AG04450 (cell line): ENCODE results near the gene FOCAD. TPM values are rescaled to one million over a fixed set of nuclear protein-coding genes. Genes with fewer than 3 reads are reported as not detected.

Experiments
- CTCF ChIA-PET: fragments of 300-600, 350-600 bp; formaldehyde crosslinking; extraction: SDS; loops from one replicate; lab custom pipeline; 2022; ENCODE audit warnings: antibody characterized with exemption, inconsistent platforms; lab: Charles Lee
- POLR2A ChIA-PET: fragments of 350-600 bp; formaldehyde crosslinking; extraction: SDS; loops from one replicate; lab custom pipeline; 2021; ENCODE audit warnings: antibody characterized with exemption, inconsistent platforms; lab: Yijun Ruan, JAX
- DNase-seq: peaks from one replicate; pipeline ENCODE4 v3.0.0-alpha.2; 2011; ENCODE audit warnings: low read depth, low spot score
- H3K27ac ChIP-seq: one replicate; pipeline ENCODE4 v1.5.1; 2012; ENCODE audit warnings: low read depth, low read length, control low read depth
- H3K27me3 ChIP-seq: one replicate; pipeline ENCODE4 v1.6.0; 2012; ENCODE audit warnings: low read length; ENCODE audit not compliant: control insufficient read depth, insufficient read depth
- H3K4me3 ChIP-seq: 2 replicates; pipeline ENCODE4 v1.5.1; 2011; ENCODE audit warnings: mild to moderate bottlenecking, low read depth, low read length, control low read depth
- H3K9me3 ChIP-seq: 2 replicates; pipeline ENCODE4 v1.5.1; 2012; ENCODE audit warnings: low read length; ENCODE audit not compliant: control insufficient read depth, insufficient read depth
- CTCF ChIP-seq: IDR thresholded peaks from 2 replicates; pipeline ENCODE4 v1.5.1; 2011; ENCODE audit warnings: low read depth, low read length, control low read depth, inconsistent platforms
- polyA plus RNA-seq: library from polyadenylated mRNA; depleted of rRNA; stranded (reverse); fragments of >200 nt; gene quantifications from 2 replicates; pipeline ENCODE4 v1.2.3, GENCODE V29; 2011

FOCAD gene
- polyA plus RNA-seq, 1 experiment = 49.7 TPM

DNA sequence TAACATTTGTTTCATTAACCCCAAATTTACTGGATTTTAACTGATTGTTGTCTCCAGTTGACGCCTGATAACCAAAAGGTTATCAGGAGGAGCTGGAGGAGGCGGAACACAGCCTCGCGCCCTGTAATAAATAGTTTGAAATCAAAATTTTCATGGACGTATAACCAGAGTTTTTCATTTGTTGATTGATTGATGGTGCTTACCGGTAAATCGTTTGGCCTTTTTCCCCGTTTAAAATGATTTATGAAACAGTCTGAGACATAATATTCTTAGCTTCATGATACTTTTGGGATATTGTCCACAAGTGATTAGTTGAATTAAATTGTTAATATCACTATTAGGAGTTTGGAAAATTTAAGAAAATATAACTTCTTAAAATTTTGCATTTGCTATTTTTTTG lies 1.7 kb downstream of the FOCAD start:
- Histone ChIP-seq H3K9me3 (no peaks in the 10 kb centered on the region), H3K27me3 (no peaks in the 10 kb centered on the region), H3K4me3 (peak overlapping the region; percentile 85), H3K27ac (no peak overlapping the region)
- TF ChIP-seq CTCF = no peak
- ChIA-PET POLR2A (interaction anchor here (1.2 to 1.6 kb wide), 2 partner anchors 63 to 296 kb away, joined by 3 to 5 read pairs; partner anchors contain the start of gene MLLT3), CTCF (interaction anchor here (0.6 to 1.5 kb wide), 4 partner anchors 256 to 1510 kb away, joined by 3 to 5 read pairs (median 4); no protein-coding TSS in a partner anchor)
- no peak for DNase-seq

DNA sequence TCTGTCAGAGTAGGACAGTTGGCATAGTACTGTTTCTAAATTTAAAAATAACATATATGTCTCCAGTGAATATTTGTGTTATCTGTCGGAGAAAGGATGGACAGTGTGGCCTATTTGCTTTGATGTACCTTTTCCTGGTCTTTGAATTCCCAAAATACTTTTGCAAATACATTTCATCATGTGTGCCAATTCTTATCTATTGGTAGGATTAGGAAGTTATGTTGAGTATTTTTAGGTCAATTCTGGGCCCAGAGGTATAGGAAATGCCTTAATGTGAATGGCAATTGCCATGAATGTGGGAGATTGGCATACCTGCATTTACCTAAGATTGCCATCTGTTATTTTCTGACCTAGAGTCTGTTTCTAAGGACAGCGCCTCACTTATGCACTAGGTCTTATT lies 5.8 kb downstream of the FOCAD start:
- H3K27ac ChIP-seq = no peak overlapping the region
- ChIA-PET POLR2A (no interaction called here), CTCF (interaction anchor here (1.4 to 1.5 kb wide), 2 partner anchors 12 to 421 kb away, joined by 3 read pairs; no protein-coding TSS in a partner anchor)
- no peak overlapping the region for H3K4me3 ChIP-seq
- H3K9me3 ChIP-seq = no peaks in the 10 kb centered on the region
- no peaks in the 10 kb centered on the region for H3K27me3 ChIP-seq
- TF ChIP-seq CTCF = no peak
- no peak for DNase-seq

DNA sequence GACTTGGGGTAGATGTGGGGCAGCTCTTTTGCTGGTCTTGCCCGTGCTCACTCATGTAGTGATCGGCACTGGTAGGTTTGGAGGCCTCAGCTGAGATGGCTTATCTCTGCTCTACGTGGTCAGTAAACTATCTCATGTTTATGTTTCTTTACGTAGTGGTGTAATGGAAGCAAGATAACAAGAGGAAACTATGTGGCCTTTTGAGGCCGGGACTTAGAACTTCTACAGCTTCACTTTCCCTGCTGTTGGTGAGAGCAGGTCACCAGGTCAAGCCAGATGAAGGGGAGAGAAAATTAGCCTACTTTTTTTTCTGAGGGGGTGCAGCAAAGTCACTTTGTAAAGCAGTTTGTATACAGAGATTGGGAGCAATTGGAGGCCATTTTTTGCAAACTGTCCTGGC lies 8.5 kb downstream of the FOCAD start:
- no peak for TF ChIP-seq CTCF
- DNase-seq = no peak
- Histone ChIP-seq H3K27ac (no peak overlapping the region), H3K27me3 (no peaks in the 10 kb centered on the region), H3K4me3 (no peak overlapping the region), H3K9me3 (no peaks in the 10 kb centered on the region)
- POLR2A ChIA-PET = no interaction called here
- CTCF ChIA-PET = no interaction called here

- POLR2A ChIA-PET = no interaction called here
- no peak for TF ChIP-seq CTCF
- Histone ChIP-seq H3K4me3 (no peak overlapping the region), H3K27ac (no peak overlapping the region), H3K9me3 (no peaks in the 10 kb centered on the region), H3K27me3 (no peaks in the 10 kb centered on the region)
- no peak for DNase-seq
- CTCF ChIA-PET = no interaction called here
Observed at GRCh38 chr9:20693068-20693467, 9.0 kb downstream of the FOCAD start.

DNA sequence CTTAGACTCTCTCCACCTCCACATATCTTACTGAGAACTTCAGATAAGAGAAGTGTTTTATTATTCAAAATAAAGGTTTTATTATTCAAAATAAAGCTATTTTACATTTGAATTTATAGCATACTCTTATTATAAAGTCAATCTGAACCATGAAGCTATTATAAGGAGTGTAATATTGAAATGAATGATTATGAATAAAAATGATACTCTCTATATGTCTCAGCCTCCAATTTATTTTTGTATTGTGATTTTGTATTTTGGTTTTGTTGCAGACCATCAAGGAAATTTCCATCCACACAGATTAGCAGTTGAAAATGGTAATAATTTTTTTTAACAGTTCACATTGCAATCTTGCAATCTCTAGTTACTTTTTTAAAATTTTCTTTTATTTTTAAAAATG lies 10.2 kb downstream of the FOCAD start:
- no peaks in the 10 kb centered on the region for H3K27me3 ChIP-seq
- no peak for TF ChIP-seq CTCF
- ChIA-PET POLR2A (no interaction called here), CTCF (no interaction called here)
- no peak overlapping the region for H3K4me3 ChIP-seq
- H3K9me3 ChIP-seq = no peaks in the 10 kb centered on the region
- DNase-seq = no peak
- H3K27ac ChIP-seq = no peak overlapping the region
